Measurements from ENCODE around the gene RXYLT1.

The RXYLT1 gene

GRCh38 chr12:63844391-63845341 lies 65.0 kb downstream of the RXYLT1 start, which contains the start of gene SRGAP1:
SRGAP1 (plus strand) TSS chr12:63844700; CDS start chr12:63844817, 117 bp downstream.
- peak; percentile 34 to 59 for DNase-seq

- DNase-seq, result peak in 1 of 2 experiments; percentile 50
Observed at GRCh38 chr12:63845726-63846125, 66.0 kb downstream of the RXYLT1 start.

- DNase-seq, result peak; percentile 32 to 68
Observed at GRCh38 chr12:63846238-63846967, 66.7 kb downstream of the RXYLT1 start.

GRCh38 chr12:63848450-63848849 lies 68.7 kb downstream of the RXYLT1 start:
- no peak for DNase-seq

GRCh38 chr12:63849106-63849620 lies 69.5 kb downstream of the RXYLT1 start:
- peak in 1 of 2 experiments; percentile 25 for DNase-seq

GRCh38 chr12:63849641-63850040 lies 69.9 kb downstream of the RXYLT1 start:
- DNase-seq, result no peak

- DNase-seq, result no peak
Observed at GRCh38 chr12:63853978-63854377, 74.3 kb downstream of the RXYLT1 start.

GRCh38 chr12:63855299-63855698 lies 75.6 kb downstream of the RXYLT1 start:
- no peak for DNase-seq

- no peak for DNase-seq
Observed at GRCh38 chr12:63857771-63858670, 78.3 kb downstream of the RXYLT1 start.

Measured in NCI-H2081 (cell line).